ENCODE data around the gene IRF5.

GRCh38 chr7:128962899-128963298 is 25.2 kb downstream of the IRF5 start:
- TF ChIP-seq POLR2AphosphoS5 (IDR thresholded peaks at IDR 0.05) (no peak), CTCF (IDR thresholded peaks at IDR 0.05 in 8 of 11, conservative IDR thresholded peaks at IDR 0.05 in 3 of 11) (no peak)

All from spleen (tissue), 7 donors.